Thoracic aorta (tissue), 2 donors: ENCODE measurements around the gene E4F1. TPM values are rescaled to one million over a fixed set of nuclear protein-coding genes. Genes with fewer than 3 reads are reported as not detected.
"Not testable (repeated sequence)": the region's sequence is repeated elsewhere in the genome, so short reads cannot be mapped to it uniquely, and the experiment has no call there.

ENCODE experiments used
- ATAC-seq: fragments of 150-250 bp; one replicate; pipeline ENCODE4 v1.8.0; 2017; ENCODE audit warnings: low read depth; ENCODE audit not compliant: insufficient number of reproducible peaks, low FRiP score
- DNase-seq: peaks from one replicate; pipeline ENCODE4 v3.0.0-alpha.2; 2020; ENCODE audit warnings: low spot score
- H3K27ac ChIP-seq, 2 donors: fragments of 200-600 bp; sonication (generic); 1 replicate in 1 of 2; 2 replicates in 1 of 2; pipeline ENCODE4 v1.5.1; 2016; ENCODE audit warnings: mild to moderate bottlenecking in 2 of 2, moderate library complexity in 2 of 2
- H3K27me3 ChIP-seq: fragments of 200-600 bp; sonication (generic); replicated peaks from 2 replicates; pipeline ENCODE4 v1.6.0; 2016; ENCODE audit warnings: mild to moderate bottlenecking; ENCODE audit not compliant: insufficient read depth
- H3K36me3 ChIP-seq: fragments of 200-600 bp; sonication (generic); one replicate; pipeline ENCODE4 v1.5.1; 2016
- H3K4me1 ChIP-seq, 2 donors: fragments of 200-600 bp; sonication (generic); 1 replicate in 1 of 2; 2 replicates in 1 of 2; pipeline versions ENCODE4 v1.5.1 to v1.6.0; 2016; ENCODE audit warnings: low read depth in 2 of 2, mild to moderate bottlenecking in 1 of 2; ENCODE audit not compliant: control insufficient read depth in 1 of 2
- H3K4me3 ChIP-seq: fragments of 200-600 bp; sonication (generic); 2 replicates; pipeline ENCODE4 v1.5.1; 2016; ENCODE audit warnings: mild to moderate bottlenecking
- H3K9me3 ChIP-seq: fragments of 200-600 bp; sonication (generic); 2 replicates; pipeline ENCODE4 v1.5.1; 2016
- total RNA-seq, 2 donors: library from RNA; depleted of rRNA; stranded (reverse); fragments of >200 nt; gene quantifications; one replicate each; pipeline versions ENCODE4 v1.1.0 to v1.2.3, GENCODE V29; 2016
- TF ChIP-seq, protein P1 (sequence below): fragments of 200-600 bp; sonication (generic); IDR thresholded peaks from one replicate; pipeline ENCODE4 v1.5.1; 2019; ENCODE audit warnings: antibody characterized with exemption

E4F1 gene
- total RNA-seq, 2 donors from 2014 or later = 44.0 to 50.2 TPM

DNA sequence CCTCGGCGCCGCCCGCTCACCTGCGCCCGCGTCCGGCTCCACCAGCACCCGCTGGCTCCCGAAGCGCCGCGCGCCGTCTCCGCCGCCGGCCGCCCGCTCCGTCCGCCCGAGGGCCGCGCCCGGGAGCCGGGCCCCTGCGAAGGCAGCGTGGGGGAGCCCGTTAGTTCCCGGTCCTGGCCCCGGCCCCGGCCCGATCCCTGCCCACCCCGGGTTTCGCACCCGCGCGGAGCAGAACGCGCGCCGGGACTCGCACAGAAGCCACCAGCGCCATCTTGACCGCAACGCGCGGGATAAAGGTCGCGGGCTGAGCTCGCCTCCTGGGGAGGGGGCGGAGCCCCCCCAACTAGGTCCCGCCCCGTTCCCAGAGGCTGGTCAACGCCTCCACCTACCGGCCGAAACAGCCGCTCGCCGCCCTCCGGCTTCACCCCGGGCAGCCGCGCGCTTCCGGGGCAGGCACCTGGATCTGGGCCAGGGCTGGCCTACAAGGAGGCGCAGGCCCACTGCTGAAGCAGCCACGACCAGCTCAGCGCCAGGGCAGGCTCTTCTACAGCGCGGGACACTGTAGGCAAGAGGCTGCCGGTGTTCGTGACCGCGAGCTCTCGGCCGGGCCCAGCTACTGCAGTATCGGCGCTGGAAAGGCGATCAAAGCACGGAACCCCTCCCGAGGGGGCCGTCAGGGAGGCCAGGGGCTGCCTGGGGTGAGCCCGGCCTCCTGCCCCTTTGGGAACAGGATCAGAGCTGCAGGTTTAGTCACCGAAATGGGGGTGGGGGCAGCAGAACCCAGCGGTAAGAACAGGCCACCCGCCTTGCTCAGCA is 28.1 kb downstream of the E4F1 start, which contains the start of gene ECI1:
ECI1 (minus strand) TSS at position 292 of the 816 bp plus-strand sequence; CDS start at position 271, 21 bp downstream.
- Histone ChIP-seq H3K36me3 (peaks cover 35% of the 10 kb centered on the region), H3K4me3 (peak within 1 kb of the TSS; percentile 81), H3K27ac (peak within 1 kb of the TSS; percentile 72 to 76), H3K27me3 (no peaks in the 10 kb centered on the region), H3K9me3 (no peaks in the 10 kb centered on the region), H3K4me1 (peaks cover 12 to 19% of the 10 kb centered on the region in 2 donors)
- TF ChIP-seq, protein P1, sequence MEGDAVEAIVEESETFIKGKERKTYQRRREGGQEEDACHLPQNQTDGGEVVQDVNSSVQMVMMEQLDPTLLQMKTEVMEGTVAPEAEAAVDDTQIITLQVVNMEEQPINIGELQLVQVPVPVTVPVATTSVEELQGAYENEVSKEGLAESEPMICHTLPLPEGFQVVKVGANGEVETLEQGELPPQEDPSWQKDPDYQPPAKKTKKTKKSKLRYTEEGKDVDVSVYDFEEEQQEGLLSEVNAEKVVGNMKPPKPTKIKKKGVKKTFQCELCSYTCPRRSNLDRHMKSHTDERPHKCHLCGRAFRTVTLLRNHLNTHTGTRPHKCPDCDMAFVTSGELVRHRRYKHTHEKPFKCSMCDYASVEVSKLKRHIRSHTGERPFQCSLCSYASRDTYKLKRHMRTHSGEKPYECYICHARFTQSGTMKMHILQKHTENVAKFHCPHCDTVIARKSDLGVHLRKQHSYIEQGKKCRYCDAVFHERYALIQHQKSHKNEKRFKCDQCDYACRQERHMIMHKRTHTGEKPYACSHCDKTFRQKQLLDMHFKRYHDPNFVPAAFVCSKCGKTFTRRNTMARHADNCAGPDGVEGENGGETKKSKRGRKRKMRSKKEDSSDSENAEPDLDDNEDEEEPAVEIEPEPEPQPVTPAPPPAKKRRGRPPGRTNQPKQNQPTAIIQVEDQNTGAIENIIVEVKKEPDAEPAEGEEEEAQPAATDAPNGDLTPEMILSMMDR = peak; percentile 63
- ATAC-seq = peak; percentile 96
- DNase-seq = peak; percentile 85

DNA sequence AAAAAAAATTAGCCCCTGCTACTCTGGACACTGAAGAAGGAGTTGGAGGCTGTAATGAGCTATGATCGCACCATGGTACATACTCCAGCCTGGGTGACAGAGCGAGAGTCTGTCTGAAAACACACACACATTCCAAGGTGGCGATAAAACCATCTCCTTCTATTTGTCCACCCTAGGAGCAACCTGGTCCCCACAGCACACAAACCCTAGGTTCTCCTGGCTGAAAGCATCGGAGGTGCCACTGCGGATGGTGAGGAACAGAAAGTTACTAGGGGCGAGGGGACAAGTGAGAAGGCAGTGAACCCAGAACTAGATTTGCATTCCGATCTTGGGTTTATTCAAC is 29.4 kb downstream of the E4F1 start:
- TF ChIP-seq, protein P1 = no peak
- H3K9me3 ChIP-seq = no peaks in the 10 kb centered on the region
- no peak for DNase-seq
- no peaks in the 10 kb centered on the region for H3K27me3 ChIP-seq
- H3K4me3 ChIP-seq = no peak overlapping the region
- no peak for ATAC-seq
- H3K4me1 ChIP-seq = peaks cover 12 to 19% of the 10 kb centered on the region in 2 donors
- no peak overlapping the region for H3K27ac ChIP-seq
- peaks cover 46% of the 10 kb centered on the region for H3K36me3 ChIP-seq

DNA sequence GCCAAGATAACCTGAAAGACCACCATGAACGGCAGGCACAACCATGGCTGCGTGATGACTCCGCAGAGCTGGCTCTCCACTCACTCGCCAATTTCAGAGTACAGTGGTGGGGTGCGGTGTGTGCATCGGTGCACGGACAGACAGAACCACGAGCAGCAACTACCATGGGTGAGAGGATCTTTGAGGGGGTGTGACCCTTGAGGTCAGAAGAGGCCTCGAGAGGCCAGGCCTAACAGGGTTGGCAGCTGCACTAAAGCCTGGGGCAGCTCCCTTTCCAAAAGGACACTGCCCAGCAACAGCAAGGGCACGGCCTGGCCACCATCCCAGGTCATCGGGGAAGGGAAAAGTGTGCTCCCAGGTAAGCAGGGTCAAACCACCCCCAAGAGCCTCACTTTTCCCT is 29.9 kb downstream of the E4F1 start:
- no peaks in the 10 kb centered on the region for H3K27me3 ChIP-seq
- no peak overlapping the region for H3K4me3 ChIP-seq
- H3K4me1 ChIP-seq = peaks cover 12 to 19% of the 10 kb centered on the region in 2 donors
- DNase-seq (no peak), ATAC-seq (no peak)
- peaks cover 46% of the 10 kb centered on the region for H3K36me3 ChIP-seq
- no peaks in the 10 kb centered on the region for H3K9me3 ChIP-seq
- H3K27ac ChIP-seq = no peak overlapping the region
- TF ChIP-seq, protein P1 = no peak

DNA sequence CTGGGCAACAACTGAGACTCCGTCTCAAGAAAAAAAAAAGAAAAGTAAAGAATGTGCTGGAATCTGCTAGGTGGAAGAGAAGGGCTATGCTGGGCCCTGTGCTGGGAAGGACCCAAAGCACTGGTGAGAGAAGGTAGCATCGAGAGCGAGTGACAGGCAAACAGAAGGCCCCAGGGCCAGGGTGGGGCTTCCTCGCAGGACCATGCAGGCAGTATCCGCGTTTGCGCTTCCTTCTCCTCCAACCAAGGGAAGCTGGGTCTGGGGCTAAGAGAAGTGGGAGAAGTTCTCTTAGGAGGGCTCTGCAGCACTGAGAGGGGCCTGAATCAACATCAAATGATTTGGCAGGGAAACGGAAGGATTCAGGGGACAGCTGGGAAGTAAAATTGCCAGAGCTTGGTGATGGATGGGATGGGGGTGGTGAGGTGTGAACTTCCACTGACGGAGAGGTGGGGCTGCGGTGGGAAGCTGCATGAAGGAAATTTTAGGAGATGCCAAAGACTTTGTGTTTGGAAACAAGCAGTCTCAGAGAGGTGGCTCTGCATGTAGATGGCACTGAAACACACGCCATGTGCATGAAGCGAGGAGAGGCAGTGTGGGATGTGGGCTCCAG is 33.2 kb downstream of the E4F1 start:
- ATAC-seq (no peak), DNase-seq (no peak)
- H3K4me3 ChIP-seq = no peak overlapping the region
- H3K9me3 ChIP-seq = no peaks in the 10 kb centered on the region
- no peak overlapping the region for H3K27ac ChIP-seq
- TF ChIP-seq, protein P1 = no peak
- peaks cover 71% of the 10 kb centered on the region for H3K36me3 ChIP-seq
- H3K27me3 ChIP-seq = no peaks in the 10 kb centered on the region
- peaks cover 5 to 7% of the 10 kb centered on the region in 2 donors for H3K4me1 ChIP-seq

DNA sequence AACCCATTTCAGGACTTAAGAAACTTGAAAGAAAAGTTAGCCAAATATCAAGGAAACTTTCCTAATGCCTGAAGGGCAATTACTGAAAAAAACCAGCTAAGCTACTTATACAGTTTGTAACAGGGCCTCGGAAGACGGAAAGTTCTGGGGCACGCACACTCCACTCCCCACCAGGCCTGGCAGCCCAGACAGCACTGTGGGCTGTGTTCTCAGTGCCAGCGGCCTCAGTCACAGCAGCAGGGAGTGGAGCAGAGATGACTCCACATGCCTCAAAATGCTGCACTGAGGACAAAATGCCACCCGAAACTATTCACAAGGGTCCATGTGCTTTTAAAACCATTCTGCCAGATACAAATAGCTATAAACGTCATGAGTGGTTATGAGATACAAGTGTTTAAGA is 34.3 kb downstream of the E4F1 start:
- Histone ChIP-seq H3K36me3 (peaks cover 82% of the 10 kb centered on the region), H3K9me3 (no peaks in the 10 kb centered on the region), H3K4me3 (no peak overlapping the region), H3K27ac (no peak overlapping the region), H3K27me3 (no peaks in the 10 kb centered on the region), H3K4me1 (no peaks in the 10 kb centered on the region)
- ATAC-seq = no peak
- TF ChIP-seq, protein P1 = no peak
- no peak for DNase-seq

DNA sequence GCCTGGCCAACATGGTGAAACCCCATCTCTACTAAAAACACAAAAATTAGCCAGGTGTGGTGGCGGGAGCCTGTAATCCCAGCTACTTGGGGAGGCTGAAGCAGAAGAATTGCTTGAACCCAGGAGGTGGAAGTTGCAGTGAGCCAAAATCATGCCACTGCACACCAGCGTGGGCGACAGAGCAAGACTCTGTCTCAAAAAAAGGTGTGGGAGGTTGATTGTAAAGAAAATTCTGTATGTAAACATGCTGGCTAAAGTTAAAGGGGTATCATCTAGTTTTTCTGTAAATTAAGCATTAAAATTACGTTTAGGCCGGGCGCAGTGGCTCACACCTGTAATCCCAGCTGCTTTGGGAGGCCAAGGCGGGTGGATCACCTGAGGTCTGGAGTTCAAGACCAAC is 35.1 kb downstream of the E4F1 start:
- H3K4me1 ChIP-seq, H3K27ac ChIP-seq, DNase-seq, ATAC-seq, H3K4me3 ChIP-seq, H3K9me3 ChIP-seq, H3K27me3 ChIP-seq: not testable (repeated sequence)
- H3K36me3 ChIP-seq = peaks cover 85% of the 10 kb centered on the region
